ENCODE data around the gene LINS1.
A peak's percentile ranks its signal among the peaks of the same experiment; 100 is the strongest.

LINS1 gene

GRCh38 chr15:100570735-100571313 lies 31.2 kb downstream of the LINS1 start:
- no peak for TF ChIP-seq CTCF (IDR thresholded peaks at IDR 0.05)
- peaks cover 4% of the 10 kb centered on the region for H3K36me3 ChIP-seq
- no peaks in the 10 kb centered on the region for H3K9me3 ChIP-seq
- H3K4me1 ChIP-seq (ENCODE audit: control insufficient read depth in 1 of 2, insufficient read depth in 1 of 2, low read depth in 1 of 2, low read length in 1 of 2): peaks cover 25 to 36% of the 10 kb centered on the region in 2 experiments
- H3K4me3 ChIP-seq (ENCODE audit: low read depth in 1 of 2, low read length in 1 of 2): no peak overlapping the region
- H3K27me3 ChIP-seq: no peaks in the 10 kb centered on the region
- peak overlapping the region; percentile 71 for H3K27ac ChIP-seq

- TF ChIP-seq CTCF (IDR thresholded peaks at IDR 0.05): no peak
- peaks cover 30 to 42% of the 10 kb centered on the region in 2 experiments for H3K4me1 ChIP-seq (ENCODE audit: control insufficient read depth in 1 of 2, insufficient read depth in 1 of 2, low read depth in 1 of 2, low read length in 1 of 2)
- H3K27me3 ChIP-seq: no peaks in the 10 kb centered on the region
- no peak overlapping the region for H3K4me3 ChIP-seq (ENCODE audit: low read depth in 1 of 2, low read length in 1 of 2)
- peaks cover 4% of the 10 kb centered on the region for H3K36me3 ChIP-seq
- no peak overlapping the region for H3K27ac ChIP-seq
- H3K9me3 ChIP-seq: no peaks in the 10 kb centered on the region
Observed at GRCh38 chr15:100570275-100570674, 31.7 kb downstream of the LINS1 start.

- no peak overlapping the region for H3K27ac ChIP-seq
- H3K36me3 ChIP-seq: peaks cover 4% of the 10 kb centered on the region
- H3K4me3 ChIP-seq (ENCODE audit: low read depth in 1 of 2, low read length in 1 of 2): no peak overlapping the region
- H3K27me3 ChIP-seq: no peaks in the 10 kb centered on the region
- no peaks in the 10 kb centered on the region for H3K9me3 ChIP-seq
- TF ChIP-seq CTCF (IDR thresholded peaks at IDR 0.05): no peak
- H3K4me1 ChIP-seq (ENCODE audit: control insufficient read depth in 1 of 2, insufficient read depth in 1 of 2, low read depth in 1 of 2, low read length in 1 of 2): peaks cover 38 to 51% of the 10 kb centered on the region in 2 experiments
Observed at GRCh38 chr15:100569391-100569790, 32.6 kb downstream of the LINS1 start.

GRCh38 chr15:100566850-100567628 lies 34.9 kb downstream of the LINS1 start:
- Histone ChIP-seq H3K27ac (no peak overlapping the region), H3K36me3 (peaks cover 4% of the 10 kb centered on the region)
- no peak for TF ChIP-seq CTCF (IDR thresholded peaks at IDR 0.05)

GRCh38 chr15:100565591-100565990 lies 36.4 kb downstream of the LINS1 start:
- Histone ChIP-seq H3K4me1 (ENCODE audit: control insufficient read depth in 1 of 2, insufficient read depth in 1 of 2, low read depth in 1 of 2, low read length in 1 of 2) (peaks cover 42 to 55% of the 10 kb centered on the region in 2 experiments), H3K36me3 (peaks cover 4% of the 10 kb centered on the region), H3K27me3 (no peaks in the 10 kb centered on the region), H3K27ac (peak overlapping the region; percentile 49), H3K4me3 (ENCODE audit: low read depth in 1 of 2, low read length in 1 of 2) (no peak overlapping the region), H3K9me3 (no peaks in the 10 kb centered on the region)
- no peak for TF ChIP-seq CTCF (IDR thresholded peaks at IDR 0.05)

More at GRCh38 chr15:100566850-100567628, 34.9 kb downstream of the LINS1 start:
- no peak overlapping the region for H3K4me3 ChIP-seq (ENCODE audit: low read depth in 1 of 2, low read length in 1 of 2)
- H3K9me3 ChIP-seq: no peaks in the 10 kb centered on the region
- H3K27me3 ChIP-seq: no peaks in the 10 kb centered on the region
- H3K4me1 ChIP-seq (ENCODE audit: control insufficient read depth in 1 of 2, insufficient read depth in 1 of 2, low read depth in 1 of 2, low read length in 1 of 2): peaks cover 39 to 55% of the 10 kb centered on the region in 2 experiments

Data from neutrophil (primary cell).